MCF 10A (cell line): Measurements from ENCODE around the gene DMGDH. TPM values are rescaled to one million over a fixed set of nuclear protein-coding genes. Genes with fewer than 3 reads are reported as not detected.

Experiments used
- BruUV-seq: library from RNA; stranded (reverse); fragments of 400-500 nt; replicated peaks from 2 replicates; lab custom pipeline; 2021; lab: Mats Ljungman, UMichigan
- CTCF ChIA-PET: fragments of 300-600 bp; sonication (Branson Sonifier 250); formaldehyde crosslinking; extraction: SDS; loops from one replicate; lab custom pipeline; 2021; ENCODE audit warnings: antibody characterized with exemption, inconsistent platforms; lab: Yijun Ruan, JAX
- POLR2A ChIA-PET: fragments of 300-600, 350-650 bp; sonication (Branson Sonifier 250); formaldehyde crosslinking; extraction: SDS; loops from one replicate; lab custom pipeline; 2020; ENCODE audit warnings: antibody characterized with exemption, inconsistent platforms; lab: Yijun Ruan, JAX
- DNase-seq: peaks from one replicate; pipeline ENCODE4 v3.0.0-alpha.2; 2018; ENCODE audit not compliant: unreplicated experiment
- H3K27ac Mint-ChIP-seq: one replicate; pipeline ENCODE4 v1.8.0; 2022; ENCODE audit warnings: mild to moderate bottlenecking, low read depth, mixed read lengths; ENCODE audit not compliant: unreplicated experiment
- H3K27me3 Mint-ChIP-seq: one replicate; pipeline ENCODE4 v1.8.0; 2022; ENCODE audit warnings: mixed read lengths; ENCODE audit not compliant: insufficient read depth, unreplicated experiment
- H3K36me3 Mint-ChIP-seq: one replicate; pipeline ENCODE4 v1.8.0; 2022; ENCODE audit warnings: mild to moderate bottlenecking, moderate library complexity, mixed read lengths; ENCODE audit not compliant: insufficient read depth, unreplicated experiment
- H3K4me1 Mint-ChIP-seq: one replicate; pipeline ENCODE4 v1.8.0; 2022; ENCODE audit warnings: mixed read lengths; ENCODE audit not compliant: insufficient read depth, unreplicated experiment
- H3K4me3 Mint-ChIP-seq: one replicate; pipeline ENCODE4 v1.8.0; 2022; ENCODE audit warnings: mild to moderate bottlenecking, moderate library complexity, mixed read lengths; ENCODE audit not compliant: unreplicated experiment
- H3K9me3 Mint-ChIP-seq: one replicate; pipeline ENCODE4 v1.8.0; 2022; ENCODE audit warnings: mixed read lengths; ENCODE audit not compliant: unreplicated experiment
- CTCF ChIP-seq: fragments of 200-600 bp; IDR thresholded peaks from one replicate; pipeline ENCODE4 v1.8.0; 2022; ENCODE audit warnings: antibody characterized with exemption, mild to moderate bottlenecking; ENCODE audit not compliant: unreplicated experiment
- intact Hi-C: fragments of 100-400 bp; cut with micrococcal nuclease; formaldehyde crosslinking; loops from 2 replicates; pipeline ENCODE4 v1.14.1; 2022
- total RNA-seq: library from RNA; stranded (reverse); gene quantifications from 2 replicates; pipeline ENCODE4 v1.2.3, GENCODE V29; 2022

The DMGDH gene
- total RNA-seq, 1 experiment from 2014 or later = 9.2 TPM

- no peak overlapping the region for H3K4me3 Mint-ChIP-seq
- no peak overlapping the region for H3K27ac Mint-ChIP-seq
- no peaks in the 10 kb centered on the region for H3K9me3 Mint-ChIP-seq
- intact Hi-C loops = no loop called here
- no peak for DNase-seq
- no peaks in the 10 kb centered on the region for H3K36me3 Mint-ChIP-seq
- no peak for TF ChIP-seq CTCF
- no peaks in the 10 kb centered on the region for H3K27me3 Mint-ChIP-seq
- ChIA-PET POLR2A (interaction anchor here (0.5 to 2.0 kb wide), 2 partner anchors 10 to 565 kb away, joined by 3 to 10 read pairs; partner anchors contain the start of gene ARSB), CTCF (interaction anchor here (0.7 to 1.7 kb wide), 4 partner anchors 11 to 122 kb away, joined by 3 to 6 read pairs (median 5); no protein-coding TSS in a partner anchor)
- H3K4me1 Mint-ChIP-seq = no peaks in the 10 kb centered on the region
- BruUV-seq = no TSS peak
These were observed 73.9 kb downstream of the DMGDH start for GRCh38 chr5:78995521-78996007.

- no peak for TF ChIP-seq CTCF
- Mint-ChIP-seq H3K27me3 (no peaks in the 10 kb centered on the region), H3K27ac (no peak overlapping the region), H3K4me3 (no peak overlapping the region), H3K36me3 (no peaks in the 10 kb centered on the region), H3K4me1 (no peaks in the 10 kb centered on the region), H3K9me3 (no peaks in the 10 kb centered on the region)
- intact Hi-C loops = no loop called here
- no peak for DNase-seq
- POLR2A ChIA-PET = no interaction called here
- no TSS peak for BruUV-seq
- CTCF ChIA-PET = interaction anchor here (0.6 to 0.7 kb wide), 2 partner anchors 178 to 455 kb away, joined by 3 to 4 read pairs; no protein-coding TSS in a partner anchor
These were observed 76.3 kb downstream of the DMGDH start for GRCh38 chr5:78993165-78993564.

- no peaks in the 10 kb centered on the region for H3K27me3 Mint-ChIP-seq
- CTCF ChIA-PET = interaction anchor here (0.5 to 1.2 kb wide), 2 partner anchors 69 to 165 kb away, joined by 3 read pairs; no protein-coding TSS in a partner anchor
These were observed 77.3 kb downstream of the DMGDH start for GRCh38 chr5:78992146-78992545.

GRCh38 chr5:78989080-78989479 is 80.4 kb downstream of the DMGDH start:
- no peaks in the 10 kb centered on the region for H3K36me3 Mint-ChIP-seq
- ChIA-PET CTCF (interaction anchor here (0.9 kb wide), 1 partner anchor 36 kb away, joined by 3 read pairs; no protein-coding TSS in a partner anchor), POLR2A (no interaction called here)
- H3K4me3 Mint-ChIP-seq = no peak overlapping the region
- no peak for DNase-seq
- no peaks in the 10 kb centered on the region for H3K9me3 Mint-ChIP-seq
- no peak for TF ChIP-seq CTCF
- H3K4me1 Mint-ChIP-seq = no peaks in the 10 kb centered on the region
- no peaks in the 10 kb centered on the region for H3K27me3 Mint-ChIP-seq
- no peak overlapping the region for H3K27ac Mint-ChIP-seq
- BruUV-seq = no TSS peak
- intact Hi-C loops = no loop called here

More at GRCh38 chr5:78992146-78992545, 77.3 kb downstream of the DMGDH start:
- H3K27ac Mint-ChIP-seq = no peak overlapping the region
- TF ChIP-seq CTCF = no peak
- no peaks in the 10 kb centered on the region for H3K4me1 Mint-ChIP-seq
- POLR2A ChIA-PET = interaction anchor here (0.5 kb wide), 1 partner anchor 343 kb away, joined by 4 read pairs; the partner anchor contains the start of gene LHFPL2
- no peak for DNase-seq
- intact Hi-C loops = no loop called here
- no peak overlapping the region for H3K4me3 Mint-ChIP-seq
- BruUV-seq = no TSS peak
- H3K36me3 Mint-ChIP-seq = no peaks in the 10 kb centered on the region
- no peaks in the 10 kb centered on the region for H3K9me3 Mint-ChIP-seq
